B cell (primary cell): Measurements from ENCODE around the gene MX1.

Source experiments
- CTCF ChIP-seq: fragments of 200-600 bp; IDR thresholded peaks from one replicate; pipeline ENCODE4 v1.8.0; 2022; ENCODE audit warnings: antibody characterized with exemption, mild to moderate bottlenecking
- EZH2 ChIP-seq: IDR thresholded peaks from 2 replicates; pipeline ENCODE4 v1.6.1; 2012; ENCODE audit warnings: borderline replicate concordance, low read depth, mild to moderate bottlenecking, moderate library complexity, low read length; ENCODE audit not compliant: insufficient read depth, poor library complexity, severe bottlenecking

GRCh38 chr21:41453198-41453597 lies 27.2 kb downstream of the MX1 start:
- no peak for TF ChIP-seq CTCF
- TF ChIP-seq EZH2, result no peak
